Astrocyte (in vitro differentiated cells and primary cell): ENCODE measurements around the gene LRRFIP1.

ENCODE experiments used
- EZH2 ChIP-seq: IDR thresholded peaks from 2 replicates; pipeline ENCODE4 v1.6.1; 2012; ENCODE audit warnings: mild to moderate bottlenecking, low read length, inconsistent platforms; ENCODE audit not compliant: insufficient read depth
- TF ChIP-seq, protein P1 (sequence below): IDR thresholded peaks from 2 replicates; pipeline ENCODE4 v1.5.1; 2011; ENCODE audit warnings: low read depth, mild to moderate bottlenecking, inconsistent platforms, low read length, moderate library complexity; ENCODE audit not compliant: insufficient read depth

GRCh38 chr2:237717366-237718276 lies 90.2 kb downstream of the LRRFIP1 start:
- TF ChIP-seq, protein P1, sequence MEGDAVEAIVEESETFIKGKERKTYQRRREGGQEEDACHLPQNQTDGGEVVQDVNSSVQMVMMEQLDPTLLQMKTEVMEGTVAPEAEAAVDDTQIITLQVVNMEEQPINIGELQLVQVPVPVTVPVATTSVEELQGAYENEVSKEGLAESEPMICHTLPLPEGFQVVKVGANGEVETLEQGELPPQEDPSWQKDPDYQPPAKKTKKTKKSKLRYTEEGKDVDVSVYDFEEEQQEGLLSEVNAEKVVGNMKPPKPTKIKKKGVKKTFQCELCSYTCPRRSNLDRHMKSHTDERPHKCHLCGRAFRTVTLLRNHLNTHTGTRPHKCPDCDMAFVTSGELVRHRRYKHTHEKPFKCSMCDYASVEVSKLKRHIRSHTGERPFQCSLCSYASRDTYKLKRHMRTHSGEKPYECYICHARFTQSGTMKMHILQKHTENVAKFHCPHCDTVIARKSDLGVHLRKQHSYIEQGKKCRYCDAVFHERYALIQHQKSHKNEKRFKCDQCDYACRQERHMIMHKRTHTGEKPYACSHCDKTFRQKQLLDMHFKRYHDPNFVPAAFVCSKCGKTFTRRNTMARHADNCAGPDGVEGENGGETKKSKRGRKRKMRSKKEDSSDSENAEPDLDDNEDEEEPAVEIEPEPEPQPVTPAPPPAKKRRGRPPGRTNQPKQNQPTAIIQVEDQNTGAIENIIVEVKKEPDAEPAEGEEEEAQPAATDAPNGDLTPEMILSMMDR = no peak
- no peak for TF ChIP-seq EZH2
